HEK293 (cell line): ENCODE measurements around the gene PHOX2B.

Experiments
- CTCF ChIP-seq: fragments of 450-650 bp; formaldehyde crosslinking; IDR thresholded peaks from 2 replicates; pipeline ENCODE4 v1.5.1; 2016; ENCODE audit warnings: missing biosample characterization, missing genetic modification characterization
- ZNF768 ChIP-seq: fragments of 450-650 bp; formaldehyde crosslinking; IDR thresholded peaks from 2 replicates; pipeline ENCODE4 v1.5.1; 2018; ENCODE audit warnings: missing biosample characterization, mild to moderate bottlenecking, missing genetic modification characterization

GRCh38 chr4:41776466-41776865 is 27.9 kb upstream of the PHOX2B start:
- TF ChIP-seq ZNF768 (tag by site-specific recombination) (no peak), CTCF (tag by site-specific recombination) (no peak)
